Gastroesophageal sphincter (tissue), 4 donors: ENCODE measurements around the gene PTK7. TPM values are rescaled to one million over a fixed set of nuclear protein-coding genes. Genes with fewer than 3 reads are reported as not detected.

Experiments used
- ATAC-seq: fragments of 150-250 bp; one replicate; pipeline ENCODE4 v1.9.1; 2016; ENCODE audit warnings: mild to moderate bottlenecking, moderate library complexity
- H3K27ac ChIP-seq, 4 donors: fragments of 200-600 bp; sonication (generic) in 3 of 4; 1 replicate in 3 of 4; 2 replicates in 1 of 4; pipeline ENCODE4 v1.5.1; 2016 to 2019
- H3K27me3 ChIP-seq: fragments of 200-600 bp; sonication (generic); one replicate; pipeline ENCODE4 v1.5.1; 2019
- H3K36me3 ChIP-seq, 2 donors: fragments of 200-600 bp; sonication (generic); one replicate each; pipeline ENCODE4 v1.5.1; 2019; ENCODE audit warnings: control low read depth in 1 of 2
- H3K4me1 ChIP-seq, 3 donors: fragments of 200-600 bp; sonication (generic); 1 replicate in 2 of 3; 2 replicates in 1 of 3; pipeline ENCODE4 v1.5.1; 2016 to 2019; ENCODE audit warnings: control low read depth in 2 of 3
- H3K4me3 ChIP-seq, 2 donors: fragments of 200-600 bp; sonication (generic); one replicate each; pipeline ENCODE4 v1.5.1; 2019; ENCODE audit warnings: mild to moderate bottlenecking in 1 of 2, moderate library complexity in 1 of 2
- H3K9me3 ChIP-seq, 3 donors: fragments of 200-600 bp; sonication (generic); one replicate each; pipeline ENCODE4 v1.5.1; 2017 to 2019; ENCODE audit warnings: control low read depth in 2 of 3
- EP300 ChIP-seq: sonication (generic); formaldehyde crosslinking; IDR thresholded peaks from one replicate; pipeline ENCODE4 v1.6.1; 2017; ENCODE audit warnings: antibody characterized with exemption, mild to moderate bottlenecking
- POLR2A ChIP-seq, 2 donors: fragments of 450-650 bp; IDR thresholded peaks; one replicate each; pipeline ENCODE4 v1.6.1; 2017; ENCODE audit warnings: antibody characterized with exemption in 2 of 2, mild to moderate bottlenecking in 2 of 2, moderate library complexity in 1 of 2
- POLR2AphosphoS5 ChIP-seq: sonication (generic); formaldehyde crosslinking; IDR thresholded peaks from one replicate; pipeline ENCODE4 v1.6.1; 2017; ENCODE audit warnings: antibody characterized with exemption
- WGBS, 2 donors: methylation state at CpG; one replicate each; pipeline ENCODE4 v1.1.5; 2018; ENCODE audit warnings: low coverage in 1 of 2; 5-methylcytosine and 5-hydroxymethylcytosine counted together
- total RNA-seq, 4 donors: library from RNA; depleted of rRNA; stranded (reverse); fragments of >200 nt; gene quantifications; one replicate each; pipeline ENCODE4 v1.1.0, GENCODE V29; 2016
- TF ChIP-seq, protein P1 (sequence below), 4 experiments: fragments of 200-600 bp in 2 of 4; fragments of 450-650 bp in 2 of 4; sonication (generic) in 1 of 4; IDR thresholded peaks; one replicate each; pipeline ENCODE4 v1.5.1; 2017 to 2019; ENCODE audit warnings: antibody characterized with exemption in 4 of 4, mild to moderate bottlenecking in 2 of 4, moderate library complexity in 2 of 4

PTK7 gene
- total RNA-seq, 4 donors from 2014 or later, result 2.0 to 11.6 (median 7.7) TPM

DNA sequence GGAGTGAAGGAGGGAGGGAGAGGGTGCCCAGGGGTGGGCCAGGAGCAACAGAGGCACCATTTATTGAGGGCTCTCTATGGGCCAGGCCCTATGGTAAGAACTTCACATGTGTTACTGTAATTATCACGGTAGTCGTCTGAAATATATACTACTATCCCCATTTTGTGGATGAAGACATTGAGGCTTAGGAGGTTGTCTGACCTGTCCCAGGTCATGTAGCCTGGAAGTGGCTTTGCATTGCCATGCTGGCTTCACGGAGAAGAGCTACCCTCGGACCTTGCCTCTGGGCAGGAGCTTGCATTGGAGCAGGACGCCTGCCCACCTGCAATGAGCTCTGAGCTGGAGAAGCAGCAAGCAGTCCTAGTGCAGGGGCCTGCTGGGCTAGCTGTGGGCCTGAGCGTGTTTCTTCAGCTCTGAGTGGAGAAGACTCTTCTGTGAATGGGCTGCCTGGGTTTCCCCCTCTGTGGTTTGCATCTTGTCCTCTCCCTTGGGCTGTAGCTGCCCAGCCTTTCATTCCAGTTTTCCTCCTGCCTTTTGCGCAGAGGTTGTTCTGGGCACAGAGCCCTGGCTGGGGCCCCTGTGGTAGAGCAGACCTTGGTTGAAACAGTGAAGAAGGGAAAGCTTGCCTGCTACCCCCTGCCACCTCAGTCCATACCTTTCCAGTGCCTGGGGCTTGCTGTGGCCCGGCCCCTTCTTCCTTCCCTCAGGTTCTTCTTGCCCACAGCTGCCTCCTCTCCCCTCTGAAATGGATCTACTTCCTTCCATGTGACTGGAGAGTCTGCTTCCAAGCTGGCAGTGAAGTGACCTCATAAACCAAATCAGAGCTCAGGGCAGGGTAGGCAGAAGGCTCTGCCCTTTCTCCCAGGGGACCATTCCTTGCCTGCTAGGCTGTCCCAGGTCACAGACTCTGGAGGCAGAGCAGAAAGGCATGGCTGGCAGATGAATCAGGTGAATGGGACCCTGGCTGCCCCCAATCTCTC is 70.9 kb downstream of the PTK7 start:
- ATAC-seq, result no peak
- no peak overlapping the region for H3K27ac ChIP-seq
- no peaks in the 10 kb centered on the region for H3K9me3 ChIP-seq
- 85% methylated on average over 4 of the region's 8 CpGs; no CpG with 5 or more reads in 1 of the 2 donors for WGBS, 2 donors
- H3K36me3 ChIP-seq, result no peaks in the 10 kb centered on the region
- no peak overlapping the region for H3K4me3 ChIP-seq
- peaks cover 0 to 27% (median 6%) of the 10 kb centered on the region in 3 donors for H3K4me1 ChIP-seq
- TF ChIP-seq, protein P1, sequence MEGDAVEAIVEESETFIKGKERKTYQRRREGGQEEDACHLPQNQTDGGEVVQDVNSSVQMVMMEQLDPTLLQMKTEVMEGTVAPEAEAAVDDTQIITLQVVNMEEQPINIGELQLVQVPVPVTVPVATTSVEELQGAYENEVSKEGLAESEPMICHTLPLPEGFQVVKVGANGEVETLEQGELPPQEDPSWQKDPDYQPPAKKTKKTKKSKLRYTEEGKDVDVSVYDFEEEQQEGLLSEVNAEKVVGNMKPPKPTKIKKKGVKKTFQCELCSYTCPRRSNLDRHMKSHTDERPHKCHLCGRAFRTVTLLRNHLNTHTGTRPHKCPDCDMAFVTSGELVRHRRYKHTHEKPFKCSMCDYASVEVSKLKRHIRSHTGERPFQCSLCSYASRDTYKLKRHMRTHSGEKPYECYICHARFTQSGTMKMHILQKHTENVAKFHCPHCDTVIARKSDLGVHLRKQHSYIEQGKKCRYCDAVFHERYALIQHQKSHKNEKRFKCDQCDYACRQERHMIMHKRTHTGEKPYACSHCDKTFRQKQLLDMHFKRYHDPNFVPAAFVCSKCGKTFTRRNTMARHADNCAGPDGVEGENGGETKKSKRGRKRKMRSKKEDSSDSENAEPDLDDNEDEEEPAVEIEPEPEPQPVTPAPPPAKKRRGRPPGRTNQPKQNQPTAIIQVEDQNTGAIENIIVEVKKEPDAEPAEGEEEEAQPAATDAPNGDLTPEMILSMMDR (IDR thresholded peaks at IDR 0.05), result no peak
- no peak for TF ChIP-seq POLR2A (IDR thresholded peaks at IDR 0.05)
- H3K27me3 ChIP-seq, result no peaks in the 10 kb centered on the region

- Histone ChIP-seq H3K27ac (no peak overlapping the region), H3K36me3 (no peaks in the 10 kb centered on the region), H3K27me3 (no peaks in the 10 kb centered on the region), H3K9me3 (no peaks in the 10 kb centered on the region), H3K4me1 (peaks cover 0 to 25% (median 6%) of the 10 kb centered on the region in 3 donors), H3K4me3 (no peak overlapping the region)
- WGBS, 2 donors, result 87 to 94% methylated on average over 4 to 6 of the region's 6 CpGs
- TF ChIP-seq EP300, result no peak
- no peak for ATAC-seq
These were observed 71.8 kb downstream of the PTK7 start for GRCh38 chr6:43147691-43148477.

GRCh38 chr6:43149265-43149664 is 73.2 kb downstream of the PTK7 start:
- 80% methylated on average over 1 of the region's 1 CpG; no CpG with 5 or more reads in 1 of the 2 donors for WGBS, 2 donors
- Histone ChIP-seq H3K27ac (no peak overlapping the region), H3K9me3 (no peaks in the 10 kb centered on the region), H3K36me3 (no peaks in the 10 kb centered on the region), H3K4me1 (peaks cover 0 to 11% (median 0%) of the 10 kb centered on the region in 3 donors), H3K4me3 (no peak overlapping the region), H3K27me3 (no peaks in the 10 kb centered on the region)
- TF ChIP-seq POLR2AphosphoS5 (no peak), EP300 (no peak), POLR2A (IDR thresholded peaks at IDR 0.05) (no peak)
- TF ChIP-seq, protein P1 (IDR thresholded peaks at IDR 0.05), result no peak
- no peak for ATAC-seq

DNA sequence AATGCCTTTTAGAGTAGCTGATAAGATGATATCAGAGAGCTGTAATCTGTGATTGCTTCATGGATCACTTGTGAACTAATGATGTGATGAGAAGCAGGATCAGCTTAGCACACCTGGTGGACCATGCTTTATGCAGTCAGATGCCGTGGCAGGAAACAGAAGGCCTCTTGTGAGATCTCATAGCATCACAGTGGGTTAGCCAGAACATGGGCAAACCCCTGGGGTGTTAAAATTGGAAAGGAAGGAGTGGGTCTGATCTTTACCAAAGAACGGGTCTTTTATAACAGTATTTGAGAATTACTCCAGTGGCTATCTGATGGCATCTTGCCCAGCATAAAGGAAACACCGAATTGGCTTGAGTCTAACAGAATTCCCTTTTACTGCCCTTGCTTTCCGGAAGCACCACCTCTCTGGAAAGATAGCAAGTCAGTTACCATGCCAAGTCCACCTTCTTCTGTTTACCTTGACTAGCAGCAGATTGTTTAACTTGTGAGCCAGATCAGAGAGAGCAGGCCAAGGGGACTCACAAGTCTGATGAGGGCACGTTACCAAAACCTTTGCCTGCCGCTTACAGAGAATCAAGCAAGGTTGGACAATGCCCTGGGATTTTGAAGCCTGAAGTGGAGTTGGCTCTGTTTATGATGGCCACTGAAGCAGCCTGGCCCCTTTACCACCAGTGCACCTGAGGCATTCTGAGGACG is 74.1 kb downstream of the PTK7 start:
- Histone ChIP-seq H3K27ac (no peak overlapping the region), H3K4me3 (no peak overlapping the region), H3K4me1 (peaks cover 0 to 11% (median 0%) of the 10 kb centered on the region in 3 donors), H3K9me3 (no peaks in the 10 kb centered on the region), H3K27me3 (no peaks in the 10 kb centered on the region), H3K36me3 (no peaks in the 10 kb centered on the region)
- TF ChIP-seq, protein P1 (IDR thresholded peaks at IDR 0.05), result no peak
- no peak for TF ChIP-seq POLR2A (IDR thresholded peaks at IDR 0.05)
- TF ChIP-seq EP300, result no peak
- WGBS, 2 donors, result 4 to 35% methylated on average over 3 to 7 of the region's 7 CpGs
- no peak for ATAC-seq

- Histone ChIP-seq H3K27ac (no peak overlapping the region), H3K27me3 (no peaks in the 10 kb centered on the region), H3K9me3 (no peaks in the 10 kb centered on the region), H3K4me1 (no peaks in the 10 kb centered on the region), H3K36me3 (no peaks in the 10 kb centered on the region), H3K4me3 (no peak overlapping the region)
- TF ChIP-seq POLR2AphosphoS5, result no peak
- TF ChIP-seq POLR2A (IDR thresholded peaks at IDR 0.05), result no peak
- no peak for TF ChIP-seq EP300
- TF ChIP-seq, protein P1 (IDR thresholded peaks at IDR 0.05), result no peak
- whole genome bisulfite sequencing, 2 donors, result 81 to 84% methylated on average over 2 to 4 of the region's 11 CpGs
- ATAC-seq, result no peak
These were observed 83.5 kb downstream of the PTK7 start for GRCh38 chr6:43159599-43159998.
